ENCODE measurements around the gene APOA4.

APOA4 gene

DNA sequence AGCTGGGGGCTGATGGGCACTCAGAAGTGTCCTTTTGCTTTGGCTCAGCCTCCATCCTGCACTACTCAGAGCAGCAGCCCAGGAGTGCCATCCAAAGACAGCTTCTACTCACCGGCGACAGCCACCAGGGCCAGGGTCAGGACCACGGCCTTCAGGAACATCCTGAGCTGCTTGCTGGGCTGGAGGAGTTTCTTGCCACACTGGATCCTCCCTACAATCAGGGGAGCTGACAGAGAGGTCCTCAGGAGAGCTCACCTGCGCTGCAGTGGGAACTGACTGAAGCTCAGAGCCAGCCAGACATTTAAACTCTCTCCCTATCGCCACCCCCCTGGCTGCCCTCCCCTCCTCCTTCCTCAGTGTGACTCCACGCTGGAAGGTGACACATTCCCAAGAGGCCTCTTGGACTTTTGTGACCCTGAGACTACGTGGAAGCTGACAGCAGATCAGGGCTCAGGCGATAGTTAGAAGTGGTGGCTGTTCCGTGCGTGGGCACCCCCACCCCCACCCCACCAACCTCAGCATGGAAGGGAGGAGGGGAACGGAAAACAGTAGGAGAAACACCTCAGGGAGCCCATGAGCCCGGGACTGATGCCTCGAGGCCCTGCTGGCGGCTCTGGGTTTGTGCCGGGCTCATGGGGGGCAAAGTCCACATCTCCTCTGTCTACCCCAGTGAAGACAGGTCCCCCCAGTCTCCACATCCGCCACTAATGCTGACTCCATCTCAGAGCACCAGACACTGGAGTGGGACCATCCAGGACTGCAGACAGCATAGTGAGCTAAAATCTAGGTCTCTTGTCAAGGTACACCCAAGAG lies at the start of gene APOA4:
TSS of gene APOA4 (minus strand) at position 274 of the 813 bp plus-strand sequence. CDS start at position 161, 113 bp downstream.
- DNase-seq = no peak

DNA sequence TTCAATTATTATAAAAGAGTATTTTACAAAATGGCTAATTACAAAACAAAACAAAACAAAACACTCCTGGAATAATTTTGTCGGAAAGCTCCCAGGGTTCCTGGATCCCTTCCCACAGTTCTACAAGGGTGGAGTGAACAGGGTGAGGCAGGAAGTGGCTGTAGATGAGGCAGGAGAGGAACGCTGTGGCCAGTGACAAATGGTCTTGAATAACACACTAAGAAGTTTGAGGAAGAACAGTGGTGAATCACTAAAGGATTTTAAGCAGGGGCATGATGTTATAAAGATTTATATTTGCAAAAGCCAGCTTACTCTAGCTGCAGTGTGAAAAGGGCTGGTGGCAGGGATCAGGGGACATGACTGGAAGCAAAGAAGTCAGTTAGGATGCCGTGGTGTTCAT lies 48.1 kb upstream of the APOA4 start:
- DNase-seq = no peak

DNA sequence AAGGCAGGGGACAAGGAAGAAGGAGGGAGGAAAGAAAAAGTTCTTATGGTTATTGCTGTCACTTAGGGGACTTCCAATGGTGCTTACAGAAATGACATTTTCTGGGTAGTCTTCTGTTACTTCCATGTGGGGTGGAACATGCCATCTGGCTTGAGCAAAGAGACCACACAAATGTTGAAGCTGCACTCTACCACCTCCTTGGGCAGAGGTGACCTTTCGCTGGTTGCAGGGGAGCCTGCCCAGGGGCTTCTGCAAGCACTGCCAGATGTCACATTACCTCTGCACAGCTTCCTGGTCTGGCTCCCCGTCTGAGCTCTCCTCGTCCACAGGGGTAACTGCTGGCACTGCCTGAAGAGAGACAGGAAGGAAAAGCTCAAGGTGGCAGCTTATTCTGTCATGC lies 47.0 kb upstream of the APOA4 start:
- no peak for DNase-seq

DNA sequence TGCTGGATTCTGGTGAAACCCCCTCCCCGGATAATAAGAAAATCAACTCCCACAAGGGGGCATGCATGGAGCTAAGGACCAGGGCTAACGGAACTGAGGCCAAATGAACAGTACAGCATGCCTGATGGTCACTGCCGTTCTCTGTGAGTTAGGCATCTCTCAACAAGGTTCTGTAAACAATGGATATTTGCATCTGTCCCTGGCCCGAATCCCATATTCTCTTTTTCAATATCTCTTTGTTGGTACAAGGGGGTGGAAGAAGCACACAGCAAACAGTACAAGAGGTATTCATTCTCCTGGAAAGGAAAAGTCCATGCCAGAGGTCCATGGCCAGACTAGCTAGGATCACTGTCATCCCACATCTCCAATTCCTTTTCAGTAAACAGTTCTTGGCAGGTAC lies 46.5 kb upstream of the APOA4 start:
- DNase-seq = no peak

DNA sequence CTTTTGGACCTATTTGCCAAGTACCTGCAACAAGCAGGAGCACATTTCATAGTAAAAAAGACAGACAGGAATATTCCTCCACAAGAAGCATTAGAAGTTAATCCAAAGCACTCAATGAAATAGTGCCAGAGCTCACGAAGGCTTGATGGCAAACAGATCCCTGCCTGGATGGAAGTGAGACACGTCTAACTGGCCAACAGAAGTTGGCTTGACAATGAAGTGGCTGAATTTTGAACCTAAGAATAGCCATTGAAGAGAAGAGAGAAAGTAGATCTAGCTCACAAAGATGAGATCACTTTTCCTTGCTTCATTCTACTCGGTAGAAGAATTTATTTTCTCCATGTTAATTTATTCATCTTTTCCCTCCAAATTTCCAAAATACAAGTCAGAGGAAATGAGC lies 45.0 kb upstream of the APOA4 start:
- DNase-seq = no peak

DNA sequence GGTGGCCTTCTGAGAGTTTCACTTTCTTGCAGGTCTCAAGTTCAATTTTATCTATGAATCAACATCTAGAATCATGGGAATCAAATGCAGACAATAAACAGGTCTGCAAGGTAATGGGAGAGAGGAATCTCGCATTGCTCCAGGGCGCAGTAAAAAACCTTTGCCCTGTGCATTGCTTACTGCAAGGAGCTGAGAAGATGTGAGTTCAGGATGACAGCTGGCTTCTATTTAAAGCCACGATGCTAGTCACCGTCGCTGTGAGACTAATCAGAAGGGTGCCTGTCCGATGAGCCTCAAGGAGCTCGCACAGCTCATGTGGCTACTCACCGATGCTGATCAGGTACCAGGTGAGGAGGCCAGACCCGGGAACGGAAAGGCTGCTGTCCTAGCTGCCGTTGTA lies 44.5 kb upstream of the APOA4 start:
- no peak for DNase-seq

DNA sequence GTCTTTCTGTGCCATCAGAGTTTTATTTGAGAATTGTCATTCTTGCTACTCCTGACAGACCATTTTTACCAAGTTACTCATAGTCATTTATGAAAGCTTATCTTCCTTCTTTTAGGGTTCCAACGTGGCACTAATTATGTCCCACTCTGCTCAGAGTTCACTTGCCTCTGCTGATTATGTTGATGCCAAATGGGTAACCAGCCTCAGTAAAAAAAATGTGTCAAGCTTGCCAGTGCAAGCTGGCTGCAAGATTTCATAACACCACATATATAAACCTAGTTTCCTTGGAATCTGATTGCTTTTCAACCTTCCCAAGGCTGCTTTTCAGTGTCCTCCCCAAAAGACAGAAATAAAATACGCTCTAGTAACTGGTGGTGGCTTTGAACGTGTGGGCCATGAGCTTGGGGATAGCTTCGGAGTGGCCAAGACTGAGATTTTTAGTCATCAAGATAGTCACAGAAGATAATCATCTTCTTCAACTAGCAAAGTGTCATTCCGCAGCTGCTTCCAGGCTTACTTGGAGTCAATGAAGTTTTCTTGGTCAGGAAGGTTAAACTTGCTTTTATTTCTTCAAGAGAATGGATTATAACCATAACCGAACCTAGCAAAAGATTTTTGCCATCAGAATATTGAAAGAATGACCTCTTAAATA lies 43.8 kb upstream of the APOA4 start:
- DNase-seq = no peak

DNA sequence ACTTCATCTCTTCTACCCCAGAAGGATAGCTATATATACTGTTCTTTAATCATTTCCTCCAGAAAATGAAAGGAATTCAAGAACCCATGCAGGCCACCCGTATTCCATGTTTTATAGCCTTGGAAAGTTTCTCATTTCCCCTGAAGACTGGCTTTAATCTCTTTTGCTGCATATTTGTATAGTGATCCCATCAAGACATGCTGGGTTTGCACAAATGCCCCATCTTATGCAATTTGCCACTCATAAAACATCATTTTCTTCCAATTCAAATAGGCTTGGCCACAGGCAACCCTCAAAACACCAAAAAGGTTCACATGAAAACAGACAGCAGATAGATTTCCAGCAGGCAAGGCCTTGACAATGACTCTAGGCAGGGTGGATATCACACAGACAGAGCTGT lies 42.6 kb upstream of the APOA4 start:
- no peak for DNase-seq

DNA sequence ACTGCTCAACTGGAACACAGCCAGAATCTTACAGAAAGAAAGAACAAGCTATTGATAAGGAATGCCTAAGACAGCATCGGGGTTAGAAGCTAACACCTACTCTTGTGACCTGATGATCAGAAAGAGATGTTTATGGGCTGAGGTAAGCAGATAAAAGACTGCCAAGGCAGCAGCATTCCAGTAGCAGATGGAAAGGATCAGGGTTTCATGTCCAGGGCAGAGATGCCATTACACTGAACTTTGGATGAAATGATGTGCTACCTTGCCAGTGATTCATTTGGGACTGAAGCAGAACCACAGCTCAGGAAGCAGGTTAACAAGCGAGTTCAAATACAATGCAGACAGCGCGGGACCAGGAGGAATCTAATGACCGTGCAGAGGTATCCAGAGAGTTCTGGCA lies 41.4 kb upstream of the APOA4 start:
- DNase-seq = no peak

DNA sequence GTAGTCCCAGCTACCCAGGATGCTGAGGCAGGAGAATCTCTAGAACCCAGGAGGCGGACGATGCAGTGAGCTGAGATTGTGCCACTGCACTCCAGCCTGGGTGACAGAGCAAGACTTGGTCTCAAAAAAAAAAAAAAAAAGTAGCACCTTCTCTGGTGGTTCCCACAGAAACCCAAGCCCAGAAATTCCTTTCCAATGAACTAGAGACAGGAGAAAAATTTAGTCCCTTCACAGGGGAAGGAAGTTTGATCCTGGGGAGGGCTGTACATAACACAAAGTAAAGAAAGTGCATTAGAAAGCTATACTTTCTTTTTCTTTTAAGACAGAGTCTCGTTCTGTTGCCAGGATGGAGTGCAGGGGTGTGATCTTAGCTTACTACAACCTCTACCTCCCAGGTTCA lies 39.8 kb upstream of the APOA4 start:
- DNase-seq = no peak

DNA sequence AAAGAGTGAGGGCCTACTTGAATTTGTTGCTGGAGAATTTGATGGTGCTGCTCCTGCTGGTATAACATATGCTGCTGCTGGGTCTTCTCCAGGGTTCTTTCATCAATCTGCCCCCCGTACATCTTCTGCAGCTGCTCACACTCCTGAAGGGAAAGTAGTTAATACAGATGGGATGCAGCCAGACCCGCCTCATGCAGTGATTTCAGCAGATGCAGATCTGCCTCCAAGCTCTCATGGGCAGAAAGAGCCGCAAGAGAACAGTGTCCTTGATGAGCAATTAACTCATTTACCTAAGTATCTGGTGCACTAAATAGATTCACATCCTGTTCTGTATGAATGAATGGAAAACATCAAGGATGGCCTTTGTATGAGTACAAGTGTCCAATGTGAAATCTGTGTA lies 39.1 kb upstream of the APOA4 start:
- DNase-seq = peak; percentile 53

DNA sequence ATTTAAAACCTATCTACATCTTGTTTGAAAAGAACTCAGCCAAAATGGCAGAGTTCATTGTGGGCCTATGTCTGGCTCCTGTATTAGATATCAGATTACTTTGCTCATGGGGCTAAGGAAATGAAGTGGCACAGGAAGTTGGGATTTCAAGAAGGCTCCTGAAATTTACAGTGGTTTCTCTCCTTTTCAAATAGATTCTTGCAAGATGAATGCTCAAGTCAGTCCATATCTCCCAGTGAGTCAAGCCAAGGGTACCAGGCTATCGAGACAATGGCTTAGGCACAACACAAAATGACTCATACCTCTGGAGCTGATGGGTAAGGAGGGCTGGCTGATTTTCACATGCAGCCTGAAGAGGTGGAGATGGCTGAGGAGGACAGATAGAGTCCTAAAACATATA lies 38.4 kb upstream of the APOA4 start:
- DNase-seq = no peak

DNA sequence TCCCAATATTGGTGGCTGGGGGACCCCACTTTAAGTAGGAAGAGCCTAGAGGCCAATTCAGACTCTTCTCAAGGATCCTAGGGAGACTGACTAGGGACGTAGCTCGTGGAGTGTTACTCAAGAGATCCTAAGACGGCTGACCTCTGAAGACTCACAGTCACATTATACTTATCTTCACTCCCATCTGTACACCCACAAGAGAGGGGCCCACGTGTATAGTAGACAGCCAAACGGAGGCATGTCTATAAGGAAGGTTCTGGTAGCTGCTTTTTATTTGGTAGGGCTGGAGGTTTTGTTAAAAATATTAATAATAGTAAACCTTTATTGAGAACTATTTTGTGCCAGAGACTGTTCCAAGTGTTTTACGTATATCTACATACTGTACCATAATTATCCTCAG lies 37.2 kb upstream of the APOA4 start:
- DNase-seq = no peak

DNA sequence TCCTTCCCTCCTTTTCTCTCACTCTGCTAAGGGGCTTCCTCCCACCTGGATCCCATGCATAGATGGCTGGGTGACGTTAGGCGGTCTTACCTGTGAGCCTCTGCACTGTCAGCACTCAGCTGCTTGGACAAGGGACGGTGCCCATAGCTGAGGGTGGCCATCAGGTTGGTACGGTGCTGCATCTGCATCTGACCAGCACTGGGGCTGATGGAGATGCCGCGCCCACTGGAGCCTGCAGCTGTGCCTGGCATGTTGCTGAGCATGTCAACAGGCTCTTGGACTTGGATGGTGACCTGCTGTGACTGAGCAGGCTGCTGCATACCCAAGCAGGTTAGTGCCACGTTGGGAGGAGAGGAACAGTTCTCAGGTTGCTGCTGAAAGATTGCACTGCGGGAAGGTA lies 36.1 kb upstream of the APOA4 start:
- no peak for DNase-seq

DNA sequence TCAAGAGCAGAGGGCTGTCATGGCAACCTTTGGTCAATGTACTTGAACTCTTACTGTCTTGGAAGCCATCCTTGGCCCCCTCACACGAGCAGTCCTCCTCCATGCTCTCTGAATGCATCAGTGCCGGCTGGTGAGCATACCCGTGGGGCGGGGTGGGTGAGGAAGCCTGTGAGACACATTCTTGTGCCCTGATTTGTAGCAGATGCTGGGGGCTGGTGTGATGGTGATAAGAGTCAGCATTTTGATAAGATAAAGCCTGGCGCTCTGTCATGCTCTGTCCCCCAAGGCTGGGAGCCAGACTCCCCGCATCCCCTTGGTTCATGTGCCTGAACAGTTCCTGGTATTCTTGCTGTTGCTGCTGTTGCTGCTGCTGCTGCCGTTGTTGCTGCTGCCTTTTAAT lies 34.8 kb upstream of the APOA4 start:
- no peak for DNase-seq

DNA sequence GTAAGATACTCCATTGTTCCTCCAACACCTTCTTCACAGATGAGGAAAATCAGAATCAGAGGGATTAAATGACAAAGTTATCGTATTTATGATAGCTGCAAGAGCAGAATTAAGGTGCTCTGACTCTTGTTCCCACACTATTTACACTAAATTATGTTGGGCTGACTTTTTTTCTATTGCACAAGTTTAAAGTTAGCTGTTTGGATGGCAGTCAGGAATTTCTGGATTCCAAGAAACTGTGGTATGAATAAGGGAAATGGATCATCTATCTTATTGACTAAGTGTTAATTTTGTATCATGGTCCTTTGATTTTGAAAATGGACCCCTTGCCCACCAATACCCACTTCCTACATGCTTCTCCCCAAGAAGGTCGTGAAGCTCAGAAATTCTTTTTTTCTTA lies 34.2 kb upstream of the APOA4 start:
- DNase-seq = no peak

DNA sequence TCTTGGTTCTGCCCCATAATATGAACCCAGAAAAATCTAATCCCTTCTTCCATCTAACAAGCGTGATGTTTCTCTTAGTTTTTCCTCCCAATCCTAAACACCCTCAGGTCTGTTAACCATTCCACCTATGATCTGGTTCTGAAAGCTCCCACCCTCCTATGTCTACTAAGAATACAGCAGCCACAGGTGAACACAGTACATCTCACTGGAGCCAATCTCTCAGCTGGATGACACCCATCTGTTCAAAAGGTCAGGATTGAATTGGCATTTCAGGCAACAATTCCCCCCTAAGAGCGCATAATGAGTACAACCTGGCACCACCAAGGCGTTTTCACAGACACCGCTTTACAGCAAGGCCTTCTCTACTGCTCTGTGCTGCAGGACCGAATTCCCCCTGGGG lies 33.3 kb upstream of the APOA4 start:
- DNase-seq = peak; percentile 17

DNA sequence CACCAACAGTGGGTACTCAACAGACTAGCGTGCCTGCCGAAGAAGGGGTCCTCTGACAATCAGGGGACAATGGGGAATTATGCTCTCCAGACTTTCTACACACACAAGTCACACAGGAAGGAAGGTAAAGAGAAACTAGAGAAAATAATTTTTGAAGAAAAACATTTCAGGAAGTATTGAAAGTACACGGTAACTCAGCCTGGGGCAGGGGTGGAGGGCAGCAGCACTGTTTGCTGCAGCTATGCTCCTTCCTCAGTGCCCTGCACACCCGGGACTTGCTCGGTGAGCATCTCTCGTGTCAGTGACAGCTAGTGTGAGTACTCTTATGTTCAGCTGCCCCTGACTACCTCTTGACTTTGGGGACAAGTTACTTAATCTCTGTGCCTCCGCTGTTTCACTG lies 32.3 kb upstream of the APOA4 start:
- no peak for DNase-seq

DNA sequence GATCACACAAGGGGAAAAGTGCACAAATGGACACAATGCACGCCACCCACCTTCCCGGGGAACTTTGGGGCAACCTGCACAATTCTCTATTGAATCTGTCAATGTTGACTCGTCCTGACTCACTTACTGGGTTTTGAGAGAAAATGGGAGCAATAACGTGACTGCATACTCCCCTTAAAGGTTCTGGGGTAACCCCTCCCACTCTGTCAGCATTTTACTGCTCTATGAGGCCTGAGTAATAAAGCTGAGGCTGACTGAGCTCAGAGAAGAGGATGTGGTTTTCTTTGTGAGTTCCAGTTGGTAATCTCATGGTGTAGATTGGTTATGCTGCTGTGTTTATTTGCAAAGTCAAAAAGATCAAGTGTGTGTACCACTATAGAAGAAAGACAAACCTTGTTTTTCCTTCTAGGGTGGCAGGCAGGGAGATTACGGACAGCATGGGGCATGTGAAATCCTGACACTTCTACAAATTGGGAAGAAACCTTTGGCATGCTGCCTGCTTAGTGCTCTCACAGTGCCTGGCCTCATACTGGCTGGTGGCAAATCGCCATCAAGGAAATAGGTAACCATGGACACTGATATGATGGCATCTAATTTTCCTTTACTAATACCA lies 30.5 kb upstream of the APOA4 start:
- DNase-seq = no peak

DNA sequence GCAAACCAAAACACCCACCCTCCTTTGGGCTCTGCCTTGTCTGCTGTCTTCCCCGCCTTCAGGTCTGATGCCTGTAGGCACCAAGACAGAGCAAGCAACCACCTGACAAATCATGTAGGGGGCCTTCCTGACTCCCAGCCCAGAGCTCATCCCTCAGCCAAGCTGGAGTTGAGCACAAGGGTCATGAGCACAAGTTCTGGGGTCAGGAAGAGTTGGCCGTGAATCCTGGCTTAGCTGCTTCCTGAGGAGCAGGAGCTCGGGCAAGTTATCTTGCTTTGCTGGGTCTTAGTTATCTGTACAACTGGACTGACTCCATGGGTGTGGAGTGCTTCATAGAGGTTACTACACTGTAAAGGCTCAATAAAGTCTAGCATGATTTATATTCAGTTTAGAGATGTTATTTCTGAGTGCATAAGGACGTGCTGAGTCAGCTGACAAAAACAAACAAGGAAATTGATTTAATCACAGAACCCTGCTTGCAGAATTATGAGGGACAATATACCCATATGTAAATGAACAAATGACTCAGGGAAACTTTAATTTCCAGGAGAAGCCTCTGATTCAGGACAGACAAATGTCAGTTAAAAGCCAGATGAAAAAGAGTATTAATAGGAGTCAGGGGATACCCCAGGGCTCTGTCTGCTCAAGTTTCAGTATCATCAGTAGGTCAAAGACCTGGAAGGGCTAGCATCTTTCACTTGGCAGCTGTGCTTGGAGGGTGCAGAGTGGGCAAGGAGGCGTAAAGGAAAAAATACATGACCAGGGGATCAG lies 29.3 kb upstream of the APOA4 start:
- no peak for DNase-seq

DNA sequence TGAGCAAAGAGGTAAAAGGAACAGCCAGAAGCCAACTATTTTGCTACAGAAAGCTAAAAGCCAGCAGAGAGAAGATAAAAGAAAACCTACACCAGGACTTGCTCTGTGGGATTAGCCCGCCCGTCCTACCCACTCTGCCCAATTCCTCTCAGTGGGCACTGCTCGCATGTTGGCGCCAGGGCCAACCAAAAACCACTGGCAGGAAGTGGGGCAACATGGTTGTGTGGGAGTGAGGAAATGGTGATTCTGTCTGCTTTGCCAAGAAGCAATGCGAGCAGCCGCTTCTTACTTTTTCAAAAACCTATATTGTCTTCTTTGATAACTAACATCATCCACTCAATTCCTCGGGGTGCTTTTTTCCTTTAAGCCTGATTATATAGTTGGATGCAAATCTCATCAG lies 28.5 kb upstream of the APOA4 start:
- no peak for DNase-seq

DNA sequence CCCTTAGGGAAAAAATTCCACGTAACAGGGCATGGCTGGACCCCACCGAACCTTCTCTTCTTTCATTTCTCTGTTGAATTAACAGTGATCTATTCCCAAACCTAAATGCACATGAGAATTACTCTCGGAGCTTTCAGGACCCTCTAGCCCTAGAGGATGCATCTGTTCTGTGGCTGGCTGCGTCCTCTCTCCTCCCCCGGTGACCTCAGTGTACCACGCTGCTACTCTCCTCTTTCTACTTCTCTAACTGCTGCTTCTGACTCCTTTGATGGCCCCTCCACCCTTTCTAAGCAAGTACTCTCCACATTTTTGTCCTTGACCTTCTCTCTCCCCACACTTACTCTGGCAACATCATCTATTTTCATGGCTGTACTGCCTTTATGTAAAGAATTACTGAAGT lies 26.4 kb upstream of the APOA4 start:
- no peak for DNase-seq

DNA sequence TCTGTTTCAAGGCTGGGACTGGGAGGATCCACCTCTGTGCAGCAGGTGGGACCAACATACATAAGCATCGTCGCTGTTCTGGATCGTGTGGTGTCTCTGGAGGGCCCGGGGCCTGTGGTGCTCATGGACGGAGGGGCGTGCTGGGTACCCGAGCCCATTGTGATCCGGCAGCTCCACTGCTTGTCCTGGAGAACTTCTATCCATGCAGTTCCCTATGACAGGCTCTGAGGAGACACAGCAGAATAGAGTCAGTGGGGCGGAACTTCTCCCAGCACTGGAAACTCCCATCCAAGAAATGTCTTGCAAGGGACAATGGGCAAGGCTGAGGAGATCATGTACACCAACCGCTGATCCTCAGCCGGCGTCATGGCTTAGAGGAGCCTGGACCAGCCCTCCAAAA lies 26.0 kb upstream of the APOA4 start:
- DNase-seq = no peak

DNA sequence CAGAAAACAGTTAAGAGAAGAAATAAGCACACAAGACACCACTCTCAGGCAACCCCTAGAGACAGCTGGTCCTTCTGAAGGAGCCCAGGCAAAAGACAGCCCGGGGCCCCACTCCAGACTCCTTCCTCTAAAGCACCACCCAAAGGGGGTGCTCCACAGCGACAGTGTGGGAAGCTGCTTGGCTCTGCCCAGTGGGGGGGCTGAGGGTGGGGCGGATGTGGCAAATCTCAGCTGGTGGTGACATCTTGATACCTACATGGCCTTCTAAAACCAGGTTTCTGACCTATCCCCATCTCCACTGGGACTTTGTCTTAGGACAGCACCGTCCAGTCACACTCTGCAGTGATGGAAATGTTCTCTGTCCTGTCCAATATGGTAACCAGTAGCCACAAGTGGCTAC lies 24.5 kb upstream of the APOA4 start:
- no peak for DNase-seq
